Retinal pigment epithelial cell (primary cell): Measurements from ENCODE around the gene KIAA1671.
"Not testable (repeated sequence)": the region's sequence is repeated elsewhere in the genome, so short reads cannot be mapped to it uniquely, and the experiment has no call there.

Source experiments
- DNase-seq: peaks from one replicate; pipeline ENCODE4 v3.0.0-alpha.2; 2010; ENCODE audit warnings: low read depth
- H3K4me3 ChIP-seq: 2 replicates; pipeline ENCODE4 v1.5.1; 2011; ENCODE audit warnings: mild to moderate bottlenecking, low read length, control low read depth, moderate library complexity
- TF ChIP-seq, protein P1 (sequence below): conservative IDR thresholded peaks from 2 replicates; pipeline ENCODE4 v1.5.1; 2011; ENCODE audit warnings: low read depth, low read length, control low read depth, inconsistent platforms

Gene KIAA1671

DNA sequence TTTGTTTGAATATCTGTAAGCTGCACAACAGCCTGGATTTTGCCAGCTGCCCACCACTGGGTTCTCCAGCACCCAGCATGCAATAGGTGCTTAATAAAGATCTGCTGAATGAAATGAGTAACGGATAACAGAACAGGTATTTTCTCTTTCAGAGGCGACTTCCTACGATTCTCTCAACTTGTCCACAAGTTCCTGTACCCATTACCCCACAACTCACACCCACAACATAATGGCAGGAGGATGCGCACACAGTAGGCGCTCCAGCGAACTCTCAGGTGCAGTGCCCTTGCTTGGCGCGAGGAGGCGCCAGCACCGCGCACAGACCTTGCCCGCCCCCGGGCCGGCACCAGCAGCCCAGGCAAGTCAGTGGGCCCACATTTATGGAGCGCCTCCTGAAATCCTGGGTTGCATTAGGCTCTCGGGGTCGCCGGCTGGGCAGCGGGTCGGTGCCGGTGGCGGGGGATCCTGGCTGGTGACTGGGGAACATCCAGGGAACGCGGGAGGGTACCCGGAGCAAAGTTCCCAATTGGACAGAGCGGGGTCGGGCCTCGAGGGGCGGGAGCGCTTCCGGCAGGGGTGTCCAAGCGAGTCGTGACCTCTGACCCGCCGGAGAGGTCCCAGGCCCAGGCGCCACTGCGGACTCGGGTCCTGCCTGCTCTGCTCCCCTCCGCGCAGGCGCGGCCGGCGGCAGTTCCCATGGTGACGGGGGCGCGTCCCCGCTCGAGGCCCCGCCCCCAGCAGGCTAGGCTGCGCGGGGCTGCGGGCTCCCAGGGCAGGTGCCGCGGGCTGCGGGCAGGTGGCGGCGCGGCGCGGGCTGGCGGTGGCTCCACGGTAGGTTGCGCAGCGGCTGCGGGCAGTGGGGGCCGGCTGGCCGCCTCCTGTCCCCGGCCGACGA lies at the start of gene KIAA1671:
TSS of gene KIAA1671 (plus strand) at position 775 of the 895 bp plus-strand sequence. CDS start 75,284 bp downstream, outside the sequence.
- DNase-seq = no peak
- TF ChIP-seq, protein P1, sequence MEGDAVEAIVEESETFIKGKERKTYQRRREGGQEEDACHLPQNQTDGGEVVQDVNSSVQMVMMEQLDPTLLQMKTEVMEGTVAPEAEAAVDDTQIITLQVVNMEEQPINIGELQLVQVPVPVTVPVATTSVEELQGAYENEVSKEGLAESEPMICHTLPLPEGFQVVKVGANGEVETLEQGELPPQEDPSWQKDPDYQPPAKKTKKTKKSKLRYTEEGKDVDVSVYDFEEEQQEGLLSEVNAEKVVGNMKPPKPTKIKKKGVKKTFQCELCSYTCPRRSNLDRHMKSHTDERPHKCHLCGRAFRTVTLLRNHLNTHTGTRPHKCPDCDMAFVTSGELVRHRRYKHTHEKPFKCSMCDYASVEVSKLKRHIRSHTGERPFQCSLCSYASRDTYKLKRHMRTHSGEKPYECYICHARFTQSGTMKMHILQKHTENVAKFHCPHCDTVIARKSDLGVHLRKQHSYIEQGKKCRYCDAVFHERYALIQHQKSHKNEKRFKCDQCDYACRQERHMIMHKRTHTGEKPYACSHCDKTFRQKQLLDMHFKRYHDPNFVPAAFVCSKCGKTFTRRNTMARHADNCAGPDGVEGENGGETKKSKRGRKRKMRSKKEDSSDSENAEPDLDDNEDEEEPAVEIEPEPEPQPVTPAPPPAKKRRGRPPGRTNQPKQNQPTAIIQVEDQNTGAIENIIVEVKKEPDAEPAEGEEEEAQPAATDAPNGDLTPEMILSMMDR = peak; percentile 99
- peak within 1 kb of the TSS; percentile 77 for H3K4me3 ChIP-seq

DNA sequence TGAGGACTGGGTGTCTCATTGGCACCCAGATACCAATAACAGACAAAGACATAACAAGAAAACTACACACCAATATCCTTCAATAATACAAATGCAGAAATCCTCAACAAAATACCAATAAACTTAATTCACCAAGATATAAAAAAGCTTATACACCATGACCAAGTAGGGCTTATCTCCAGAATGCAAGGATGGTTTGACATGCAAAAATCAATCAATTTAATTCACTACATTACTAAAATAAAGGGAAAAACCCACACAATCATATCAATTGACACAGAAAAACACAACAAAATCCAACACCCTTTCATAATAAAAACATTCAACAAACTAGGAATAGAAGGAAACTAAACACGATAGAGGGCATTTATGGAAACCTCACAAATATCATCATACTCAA lies 46.6 kb upstream of the KIAA1671 start:
- H3K4me3 ChIP-seq = no peak overlapping the region
- no peak for DNase-seq
- TF ChIP-seq, protein P1 = no peak

DNA sequence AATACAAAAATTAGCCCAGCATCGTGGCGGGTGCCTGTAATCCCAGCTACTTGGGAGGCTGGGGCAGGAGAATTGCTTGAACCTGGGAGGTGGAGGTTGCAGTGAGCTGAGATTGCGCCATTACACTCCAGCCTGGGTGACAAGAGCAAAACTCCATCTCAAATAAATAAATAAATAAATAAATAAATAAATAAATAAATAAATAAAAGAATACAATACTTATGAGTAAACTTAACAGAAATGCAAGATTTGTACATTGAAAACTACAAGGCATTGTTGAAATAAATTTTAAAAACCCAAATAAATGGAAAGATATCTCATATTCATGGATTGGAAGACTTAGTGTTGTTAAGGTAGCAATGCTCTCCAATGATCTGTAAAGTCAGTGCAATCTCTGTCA lies 45.4 kb upstream of the KIAA1671 start:
- not testable (repeated sequence) for DNase-seq, H3K4me3 ChIP-seq

DNA sequence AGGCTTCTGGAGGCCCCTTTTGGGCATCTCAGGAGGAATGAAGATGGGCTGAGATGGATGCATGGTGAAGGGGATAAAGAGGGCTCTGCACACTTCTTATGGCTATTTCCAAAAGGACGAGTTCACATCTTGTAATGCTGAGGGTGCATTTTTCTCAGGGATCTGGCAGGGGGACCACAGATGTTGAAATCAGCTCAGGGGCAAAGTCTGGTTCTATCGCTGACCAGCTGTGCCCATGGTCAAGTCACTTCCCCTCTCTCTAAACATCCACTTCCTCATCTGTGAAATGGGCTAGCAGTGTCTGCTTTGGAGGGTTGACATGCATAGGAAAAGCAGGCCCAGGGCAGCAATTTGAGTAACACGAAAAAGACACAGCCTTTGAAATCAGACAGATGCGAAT lies 32.5 kb upstream of the KIAA1671 start:
- TF ChIP-seq, protein P1 = no peak
- no peak overlapping the region for H3K4me3 ChIP-seq
- DNase-seq = no peak

DNA sequence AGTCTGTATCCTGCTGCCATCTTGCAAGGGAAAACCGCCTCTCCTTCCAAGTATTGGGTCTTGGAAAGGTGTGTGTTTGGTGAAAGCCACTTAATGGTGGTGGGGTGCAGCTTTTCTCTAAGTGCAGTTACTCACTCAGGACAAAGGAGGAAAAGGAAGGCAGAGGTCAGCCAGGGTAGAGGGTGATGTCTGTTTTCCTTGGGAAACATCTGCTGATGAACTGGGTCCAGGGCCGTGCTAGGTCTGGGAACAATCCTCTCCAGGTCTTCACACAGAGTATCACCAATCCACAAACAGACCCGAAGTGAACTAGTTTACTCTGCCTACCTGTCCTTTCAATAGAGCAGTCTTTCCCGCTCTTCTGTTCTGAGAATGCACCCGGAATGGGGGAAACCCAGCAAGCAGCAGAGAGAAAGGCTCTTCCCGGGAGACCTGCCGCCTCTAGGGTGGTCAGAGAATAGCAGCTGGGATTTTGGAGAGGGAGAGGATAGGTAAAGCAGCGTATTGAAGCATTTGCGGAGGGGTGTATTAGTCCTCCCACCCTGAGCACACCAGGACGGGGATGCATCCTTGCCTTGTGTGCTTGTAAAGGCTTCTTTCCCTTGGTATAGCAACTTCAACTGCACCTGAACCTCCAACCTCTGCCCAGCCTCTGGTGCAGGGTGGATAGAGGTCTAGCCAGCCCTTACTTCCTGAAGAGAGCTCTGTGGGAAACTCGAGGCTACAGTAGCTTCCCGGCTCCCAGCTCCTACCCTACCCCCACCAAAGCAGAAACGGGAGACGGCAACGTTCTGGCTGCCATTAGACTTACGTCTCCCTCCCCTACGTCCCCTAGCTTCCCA lies 26.7 kb upstream of the KIAA1671 start:
- no peak overlapping the region for H3K4me3 ChIP-seq
- DNase-seq = no peak
- TF ChIP-seq, protein P1 = no peak

DNA sequence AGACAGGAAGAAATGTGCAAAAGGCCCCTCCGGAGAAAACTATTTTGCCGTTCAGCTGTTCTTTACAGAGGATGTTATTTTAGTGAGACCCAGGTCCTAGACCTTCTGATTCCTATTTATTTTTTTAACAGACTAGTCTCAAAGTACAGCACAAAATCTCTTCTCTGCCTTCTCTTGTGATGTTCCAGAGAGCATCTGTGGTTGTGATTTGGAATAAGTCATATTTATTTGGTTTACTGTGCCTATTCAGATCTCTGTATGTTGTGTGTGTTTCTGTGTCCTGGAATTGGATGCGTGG lies 26.1 kb upstream of the KIAA1671 start:
- no peak for DNase-seq

More for the DNA sequence above, 26.1 kb upstream of the KIAA1671 start:
- TF ChIP-seq, protein P1 = no peak
- H3K4me3 ChIP-seq = no peak overlapping the region
